ENCODE data around the gene AP2B1.

GRCh38 chr17:35765086-35765710, 178.1 kb downstream of the AP2B1 start:
- TF ChIP-seq IRF1 (CRISPR knock-in tag; IDR thresholded peaks at IDR 0.05), result no peak
- TF ChIP-seq ZNF396 (CRISPR knock-in tag; IDR thresholded peaks at IDR 0.05; ENCODE audit: borderline replicate concordance), result no peak
- no peak for TF ChIP-seq CTCF (IDR thresholded peaks at IDR 0.05)
- no peak for TF ChIP-seq MXD4 (CRISPR knock-in tag; IDR thresholded peaks at IDR 0.05; ENCODE audit: borderline replicate concordance)
- TF ChIP-seq KAT7 (CRISPR knock-in tag; IDR thresholded peaks at IDR 0.05; ENCODE audit: borderline replicate concordance), result no peak
- TF ChIP-seq FOXK1 (CRISPR knock-in tag; IDR thresholded peaks at IDR 0.05), result no peak
- no peak for TF ChIP-seq USF1 (CRISPR knock-in tag; IDR thresholded peaks at IDR 0.05)
- no peak for TF ChIP-seq ELF4 (CRISPR knock-in tag; IDR thresholded peaks at IDR 0.05; ENCODE audit: low read depth)
